CD14-positive monocyte (primary cell): ENCODE results near the gene APOL1. TPM values are rescaled to one million over a fixed set of nuclear protein-coding genes. Genes with fewer than 3 reads are reported as not detected.
A peak's percentile ranks its signal among the peaks of the same experiment; 100 is the strongest.

Experiments
- DNase-seq, 3 donors: peaks; one replicate each; pipeline ENCODE4 v3.0.0-alpha.2; 2011 to 2022
- H2AFZ ChIP-seq: 2 replicates; pipeline ENCODE4 v1.6.0; 2012; ENCODE audit warnings: mild to moderate bottlenecking, low read depth, low read length, inconsistent platforms; ENCODE audit not compliant: insufficient read depth, poor library complexity, severe bottlenecking
- H3K27ac ChIP-seq, 2 donors: 1 replicate in 1 of 2; 2 replicates in 1 of 2; pipeline ENCODE4 v1.5.1; 2012 to 2013; ENCODE audit warnings: low read length in 2 of 2, control low read depth in 1 of 2, inconsistent platforms in 1 of 2, low read depth in 1 of 2, mild to moderate bottlenecking in 1 of 2
- H3K27me3 ChIP-seq, 2 donors: one replicate each; pipeline versions ENCODE4 v1.6.0 to v1.6.1; 2011 to 2013; ENCODE audit warnings: low read length in 2 of 2; ENCODE audit not compliant: control insufficient read depth in 2 of 2, insufficient read depth in 2 of 2
- H3K36me3 ChIP-seq, 2 donors: replicated peaks in 1 of 2; 1 replicate in 1 of 2; 2 replicates in 1 of 2; pipeline versions ENCODE4 v1.5.1 to v1.6.1; 2012 to 2013; ENCODE audit warnings: low read length in 2 of 2, control low read depth in 1 of 2, inconsistent platforms in 1 of 2, mild to moderate bottlenecking in 1 of 2; ENCODE audit not compliant: insufficient read depth in 2 of 2, control insufficient read depth in 1 of 2
- H3K4me1 ChIP-seq, 2 donors: 1 replicate in 1 of 2; 2 replicates in 1 of 2; pipeline versions ENCODE4 v1.5.1 to v1.6.1; 2012 to 2013; ENCODE audit warnings: low read length in 2 of 2, control low read depth in 1 of 2, inconsistent platforms in 1 of 2, mild to moderate bottlenecking in 1 of 2, moderate library complexity in 1 of 2; ENCODE audit not compliant: insufficient read depth in 2 of 2, control insufficient read depth in 1 of 2
- H3K4me2 ChIP-seq: replicated peaks from 2 replicates; pipeline ENCODE3; 2012; ENCODE audit warnings: low read length, moderate library complexity, mild to moderate bottlenecking; ENCODE audit not compliant: poor library complexity, severe bottlenecking; ENCODE audit errors: extremely low read depth
- H3K4me3 ChIP-seq, 3 experiments: fragments of 200-600 bp in 1 of 3; sonication (generic) in 1 of 3; replicated peaks in 1 of 3; 1 replicate in 2 of 3; 2 replicates in 1 of 3; pipeline ENCODE4 v1.5.1; 2011 to 2013; ENCODE audit warnings: low read length in 3 of 3, mild to moderate bottlenecking in 3 of 3, control low read depth in 2 of 3, low read depth in 2 of 3, inconsistent platforms in 1 of 3, moderate library complexity in 1 of 3
- H3K79me2 ChIP-seq: 2 replicates; pipeline ENCODE4 v1.6.0; 2012; ENCODE audit warnings: mild to moderate bottlenecking, control low read depth, inconsistent platforms, low read length, moderate library complexity; ENCODE audit not compliant: insufficient read depth
- H3K9ac ChIP-seq: 2 replicates; pipeline ENCODE4 v1.6.0; 2017; ENCODE audit warnings: low read length, mild to moderate bottlenecking; ENCODE audit not compliant: insufficient read depth, poor library complexity, severe bottlenecking
- H3K9me3 ChIP-seq, 2 donors: replicated peaks in 1 of 2; 1 replicate in 1 of 2; 2 replicates in 1 of 2; pipeline versions ENCODE4 v1.5.1 to v1.6.1; 2012 to 2013; ENCODE audit warnings: low read length in 2 of 2, control low read depth in 1 of 2; ENCODE audit not compliant: control insufficient read depth in 1 of 2, insufficient read depth in 1 of 2
- H4K20me1 ChIP-seq: 2 replicates; pipeline ENCODE4 v1.6.0; 2012; ENCODE audit warnings: mild to moderate bottlenecking, low read length, control low read depth, moderate library complexity; ENCODE audit not compliant: insufficient read depth
- H3K27ac Mint-ChIP-seq, 7 donors: one replicate each; pipeline ENCODE4 v1.8.0; 2020; ENCODE audit warnings: mild to moderate bottlenecking in 7 of 7, mixed read lengths in 7 of 7, moderate library complexity in 6 of 7, inconsistent platforms in 2 of 7
- H3K27me3 Mint-ChIP-seq, 3 donors: one replicate each; pipeline ENCODE4 v1.8.0; 2021 to 2022; ENCODE audit warnings: low read depth in 3 of 3, mild to moderate bottlenecking in 3 of 3, mixed read lengths in 3 of 3, moderate library complexity in 3 of 3, inconsistent platforms in 1 of 3
- H3K36me3 Mint-ChIP-seq, 2 donors: one replicate each; pipeline ENCODE4 v1.8.0; 2020; ENCODE audit warnings: mixed read lengths in 2 of 2, inconsistent platforms in 1 of 2, mild to moderate bottlenecking in 1 of 2
- H3K4me1 Mint-ChIP-seq: one replicate; pipeline ENCODE4 v1.8.0; 2020; ENCODE audit warnings: mild to moderate bottlenecking, mixed read lengths
- H3K4me3 Mint-ChIP-seq, 2 donors: one replicate each; pipeline ENCODE4 v1.8.0; 2020; ENCODE audit warnings: mild to moderate bottlenecking in 2 of 2, mixed read lengths in 2 of 2, moderate library complexity in 1 of 2
- H3K9me3 Mint-ChIP-seq, 7 donors: one replicate each; pipeline ENCODE4 v1.8.0; 2020 to 2022; ENCODE audit warnings: mixed read lengths in 7 of 7, mild to moderate bottlenecking in 6 of 7, moderate library complexity in 6 of 7, inconsistent platforms in 2 of 7
- WGBS: methylation state at CpG from one replicate; pipeline ENCODE4 v1.1.5; 2013; ENCODE audit warnings: missing lambda C conversion rate; ENCODE audit not compliant: insufficient coverage; 5-methylcytosine and 5-hydroxymethylcytosine counted together
- intact Hi-C, 2 donors: fragments of 100-400 bp; cut with micrococcal nuclease; formaldehyde crosslinking; loops; one replicate each; pipeline versions ENCODE4 v1.15.0 to v1.15.1; 2023
- polyA plus RNA-seq, 3 donors: library from polyadenylated mRNA; depleted of rRNA in 1 of 3; unstranded in 2 of 3; stranded (reverse) in 1 of 3; fragments of 300-500 nt in 2 of 3; fragments of >200 nt in 1 of 3; fragmentation: Illumina TruSeq in 2 of 3; gene quantifications; 1 replicate in 2 of 3; 2 replicates in 1 of 3; pipeline ENCODE4 v1.2.3, GENCODE V29; 2012 to 2021
- TF ChIP-seq, protein P1 (sequence below): fragments of 200-600 bp; IDR thresholded peaks from one replicate; pipeline ENCODE4 v1.8.0; 2022; ENCODE audit warnings: antibody characterized with exemption, mild to moderate bottlenecking

APOL1 gene
- polyA plus RNA-seq, 3 donors: 3.4 to 7.5 (median 6.1) TPM

- DNase-seq: no peak
- Mint-ChIP-seq H3K27ac (peak overlapping the region in 1 of 7 donors; percentile 13), H3K36me3 (peaks cover 79 to 98% of the 10 kb centered on the region in 2 donors), H3K4me1 (no peaks in the 10 kb centered on the region), H3K27me3 (peaks cover 0 to 3% (median 0%) of the 10 kb centered on the region in 3 donors), H3K9me3 (peaks cover 0 to 2% (median 0%) of the 10 kb centered on the region in 7 donors), H3K4me3 (no peak overlapping the region)
- TF ChIP-seq, protein P1, sequence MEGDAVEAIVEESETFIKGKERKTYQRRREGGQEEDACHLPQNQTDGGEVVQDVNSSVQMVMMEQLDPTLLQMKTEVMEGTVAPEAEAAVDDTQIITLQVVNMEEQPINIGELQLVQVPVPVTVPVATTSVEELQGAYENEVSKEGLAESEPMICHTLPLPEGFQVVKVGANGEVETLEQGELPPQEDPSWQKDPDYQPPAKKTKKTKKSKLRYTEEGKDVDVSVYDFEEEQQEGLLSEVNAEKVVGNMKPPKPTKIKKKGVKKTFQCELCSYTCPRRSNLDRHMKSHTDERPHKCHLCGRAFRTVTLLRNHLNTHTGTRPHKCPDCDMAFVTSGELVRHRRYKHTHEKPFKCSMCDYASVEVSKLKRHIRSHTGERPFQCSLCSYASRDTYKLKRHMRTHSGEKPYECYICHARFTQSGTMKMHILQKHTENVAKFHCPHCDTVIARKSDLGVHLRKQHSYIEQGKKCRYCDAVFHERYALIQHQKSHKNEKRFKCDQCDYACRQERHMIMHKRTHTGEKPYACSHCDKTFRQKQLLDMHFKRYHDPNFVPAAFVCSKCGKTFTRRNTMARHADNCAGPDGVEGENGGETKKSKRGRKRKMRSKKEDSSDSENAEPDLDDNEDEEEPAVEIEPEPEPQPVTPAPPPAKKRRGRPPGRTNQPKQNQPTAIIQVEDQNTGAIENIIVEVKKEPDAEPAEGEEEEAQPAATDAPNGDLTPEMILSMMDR: no peak
- Histone ChIP-seq H3K27me3 (no peaks in the 10 kb centered on the region), H3K4me2 (no peak overlapping the region), H2AFZ (no peak overlapping the region), H3K9ac (no peak overlapping the region), H3K79me2 (peaks cover 78% of the 10 kb centered on the region), H3K9me3 (no peaks in the 10 kb centered on the region), H3K4me1 (no peaks in the 10 kb centered on the region), H3K4me3 (no peak overlapping the region), H3K36me3 (peaks cover 93 to 100% of the 10 kb centered on the region in 2 donors), H4K20me1 (peaks cover 99% of the 10 kb centered on the region), H3K27ac (peak overlapping the region in 1 of 2 donors; percentile 45)
- intact Hi-C loops: no loop called here
- 89% methylated on average over 16 of the region's 18 CpGs for WGBS
These were observed 58.6 kb downstream of the APOL1 start for GRCh38 chr22:36311386-36312085.

- WGBS: 93% methylated on average over 4 of the region's 7 CpGs
- peaks cover 77% of the 10 kb centered on the region for H3K79me2 ChIP-seq
- H3K27ac Mint-ChIP-seq: peak overlapping the region in 2 of 7 donors; percentile 10 to 42
These were observed 62.4 kb downstream of the APOL1 start for GRCh38 chr22:36315325-36315724.

More at GRCh38 chr22:36315325-36315724, 62.4 kb downstream of the APOL1 start:
- H3K4me3 ChIP-seq: no peak overlapping the region
- Mint-ChIP-seq H3K9me3 (no peaks in the 10 kb centered on the region), H3K4me3 (no peak overlapping the region), H3K36me3 (peaks cover 87 to 98% of the 10 kb centered on the region in 2 donors), H3K4me1 (no peaks in the 10 kb centered on the region), H3K27me3 (peaks cover 0 to 3% (median 0%) of the 10 kb centered on the region in 3 donors)
- intact Hi-C loops: no loop called here
- no peak for DNase-seq
- no peaks in the 10 kb centered on the region for H3K4me1 ChIP-seq
- TF ChIP-seq, protein P1: no peak
- peaks cover 94 to 100% of the 10 kb centered on the region in 2 donors for H3K36me3 ChIP-seq
- H4K20me1 ChIP-seq: peaks cover 99% of the 10 kb centered on the region
- H3K9me3 ChIP-seq: no peaks in the 10 kb centered on the region
- H3K27ac ChIP-seq: no peak overlapping the region
- H2AFZ ChIP-seq: no peak overlapping the region
- no peak overlapping the region for H3K9ac ChIP-seq
- H3K4me2 ChIP-seq: no peak overlapping the region
- H3K27me3 ChIP-seq: no peaks in the 10 kb centered on the region
